HG03520 (cell line): ENCODE data around the gene ALDH3A2.
"Not testable (repeated sequence)": the region's sequence is repeated elsewhere in the genome, so short reads cannot be mapped to it uniquely, and the experiment has no call there.

ENCODE experiments used
- ATAC-seq: cut with Tn5 transposase; IDR thresholded peaks from one replicate; pipeline ENCODE4 v1.9.1; 2021; ENCODE audit warnings: mild to moderate bottlenecking, moderate library complexity; ENCODE audit not compliant: unreplicated experiment

The ALDH3A2 gene

DNA sequence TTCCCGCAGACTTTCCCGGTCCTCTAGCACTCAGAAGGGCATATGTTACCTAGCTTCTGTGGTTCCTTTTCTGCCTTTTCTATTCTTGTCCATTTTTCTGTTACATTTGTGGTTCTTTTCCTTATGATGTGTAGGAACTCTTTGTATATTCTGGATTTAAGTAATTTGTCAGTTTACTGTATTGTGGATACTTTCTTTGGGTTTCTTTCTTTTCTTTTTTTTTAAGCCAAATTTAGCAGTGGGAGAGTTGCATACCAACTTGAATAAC lies 657 bp downstream of the ALDH3A2 start:
- no peak for ATAC-seq

DNA sequence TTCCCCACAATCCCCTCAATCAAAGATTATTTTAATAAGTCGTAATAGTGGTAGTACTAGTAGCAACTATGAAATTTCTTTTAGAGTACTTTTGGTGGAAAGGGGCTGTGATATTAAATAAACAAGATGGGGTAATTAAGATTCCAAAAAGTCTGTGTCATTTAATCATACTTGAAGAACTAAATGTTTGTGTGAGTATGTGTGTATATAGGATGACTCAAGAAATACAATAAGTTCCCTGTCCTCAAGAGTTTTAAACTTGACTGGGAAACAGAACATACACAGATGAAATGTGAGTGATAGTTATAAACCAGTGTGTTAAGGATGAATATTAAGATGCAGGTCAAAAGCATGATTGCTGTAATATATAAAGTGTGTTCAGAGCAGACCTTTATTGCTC lies 2.3 kb downstream of the ALDH3A2 start:
- ATAC-seq: no peak

DNA sequence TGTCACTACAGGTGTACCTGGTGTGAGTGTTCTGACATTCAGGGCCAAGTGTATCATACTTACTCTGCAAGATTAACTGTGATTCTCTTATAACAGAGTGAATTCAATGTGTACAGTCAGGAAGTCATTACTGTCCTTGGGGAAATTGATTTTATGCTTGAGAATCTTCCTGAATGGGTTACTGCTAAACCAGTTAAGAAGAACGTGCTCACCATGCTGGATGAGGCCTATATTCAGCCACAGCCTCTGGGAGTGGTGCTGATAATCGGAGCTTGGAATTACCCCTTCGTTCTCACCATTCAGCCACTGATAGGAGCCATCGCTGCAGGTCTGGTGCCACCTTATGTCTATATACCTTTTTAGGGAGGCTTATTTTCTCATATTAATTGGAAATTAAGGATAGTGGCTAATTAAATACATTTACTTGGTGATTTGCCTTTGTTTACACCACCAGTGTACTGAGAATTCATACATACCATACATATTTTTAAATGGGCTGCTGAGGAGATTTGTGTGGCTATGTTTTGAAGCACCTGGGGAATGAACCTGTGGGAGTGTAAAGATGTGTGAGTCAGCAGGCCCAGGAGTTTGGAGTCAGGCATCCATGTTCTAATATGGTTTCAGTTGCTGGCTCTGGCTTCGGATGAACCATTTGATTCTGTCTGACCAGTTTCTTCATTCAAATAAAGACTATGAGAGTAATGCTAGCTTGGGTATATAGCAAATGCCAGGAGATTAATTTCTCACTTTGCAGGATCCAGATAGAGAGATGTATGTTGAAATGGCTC lies 3.1 kb downstream of the ALDH3A2 start:
- no peak for ATAC-seq

DNA sequence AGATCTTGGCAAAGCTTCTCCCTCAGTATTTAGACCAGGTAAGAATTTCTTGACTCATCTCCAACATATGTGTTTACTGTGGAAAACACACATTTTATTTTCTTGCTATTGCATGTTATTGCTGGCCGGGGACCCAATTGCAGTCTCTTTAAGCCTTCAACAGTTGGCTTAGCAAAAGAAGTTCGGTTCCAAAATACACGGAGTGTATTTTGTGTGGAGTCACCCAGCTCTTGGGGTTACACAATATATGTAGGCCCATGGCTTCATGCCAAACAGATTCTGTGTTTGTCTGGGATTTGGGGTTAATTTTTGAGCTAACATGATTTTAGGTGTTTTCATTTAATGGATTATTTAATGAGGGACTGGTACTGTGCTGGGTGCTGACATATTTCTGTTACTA lies 4.0 kb downstream of the ALDH3A2 start:
- no peak for ATAC-seq

DNA sequence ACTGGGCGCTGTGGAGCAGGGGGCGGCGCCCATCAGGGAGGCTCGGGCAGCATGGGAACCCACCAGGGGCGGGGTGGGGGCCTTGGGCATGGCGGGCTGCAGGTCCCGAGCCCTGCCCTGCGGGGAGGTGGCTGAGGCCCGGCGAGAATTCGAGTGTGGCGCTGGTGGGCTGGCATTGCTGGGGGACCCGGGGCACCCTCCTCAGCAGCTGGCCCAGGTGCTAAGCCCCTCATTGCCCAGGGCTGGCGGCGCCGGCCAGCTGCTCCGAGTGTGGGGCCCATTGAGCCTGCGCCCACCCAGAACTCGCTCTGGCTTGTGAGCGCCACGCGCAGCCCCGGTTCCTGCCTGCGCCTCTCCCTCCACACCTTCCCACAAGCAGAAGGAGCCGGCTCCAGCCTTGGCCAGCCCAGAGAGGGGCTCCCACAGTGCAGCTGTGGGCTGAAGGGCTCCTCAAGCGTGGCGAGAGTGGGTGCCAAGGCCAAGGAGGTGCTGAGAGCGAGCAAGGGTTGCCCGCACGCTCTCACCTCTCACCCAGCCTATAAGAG lies 5.9 kb downstream of the ALDH3A2 start:
- ATAC-seq: no peak

DNA sequence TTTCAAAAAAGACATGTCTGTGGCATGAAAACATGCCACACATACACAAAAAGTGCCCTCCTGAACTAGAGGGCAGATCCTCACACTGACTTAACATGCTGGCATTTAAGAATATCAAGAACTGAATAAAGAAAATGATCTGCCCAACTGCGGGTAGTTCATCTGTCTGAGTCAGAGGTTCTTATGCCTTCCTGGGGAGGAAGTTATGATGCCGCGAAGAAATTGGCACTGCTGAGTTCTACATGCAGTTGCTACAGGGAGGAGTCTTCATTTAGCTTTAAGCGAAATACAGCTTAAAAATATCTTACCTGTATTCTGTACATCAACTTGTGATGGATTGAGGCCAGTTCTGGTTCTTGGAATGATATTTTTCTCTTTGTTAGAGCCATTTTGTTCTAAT lies 6.3 kb downstream of the ALDH3A2 start:
- ATAC-seq: no peak

DNA sequence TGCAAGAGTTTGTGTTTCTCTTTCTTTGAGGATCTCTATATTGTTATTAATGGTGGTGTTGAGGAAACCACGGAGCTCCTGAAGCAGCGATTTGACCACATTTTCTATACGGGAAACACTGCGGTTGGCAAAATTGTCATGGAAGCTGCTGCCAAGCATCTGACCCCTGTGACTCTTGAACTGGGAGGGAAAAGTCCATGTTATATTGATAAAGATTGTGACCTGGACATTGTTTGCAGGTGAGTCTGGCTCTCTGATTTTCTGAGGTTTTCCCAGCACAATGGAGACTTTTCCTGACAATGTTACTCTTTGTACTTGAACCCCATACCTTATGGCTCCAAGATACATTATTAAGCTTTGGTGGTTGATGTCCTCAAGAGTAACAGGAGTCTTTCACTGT lies 7.8 kb downstream of the ALDH3A2 start:
- ATAC-seq: no peak

DNA sequence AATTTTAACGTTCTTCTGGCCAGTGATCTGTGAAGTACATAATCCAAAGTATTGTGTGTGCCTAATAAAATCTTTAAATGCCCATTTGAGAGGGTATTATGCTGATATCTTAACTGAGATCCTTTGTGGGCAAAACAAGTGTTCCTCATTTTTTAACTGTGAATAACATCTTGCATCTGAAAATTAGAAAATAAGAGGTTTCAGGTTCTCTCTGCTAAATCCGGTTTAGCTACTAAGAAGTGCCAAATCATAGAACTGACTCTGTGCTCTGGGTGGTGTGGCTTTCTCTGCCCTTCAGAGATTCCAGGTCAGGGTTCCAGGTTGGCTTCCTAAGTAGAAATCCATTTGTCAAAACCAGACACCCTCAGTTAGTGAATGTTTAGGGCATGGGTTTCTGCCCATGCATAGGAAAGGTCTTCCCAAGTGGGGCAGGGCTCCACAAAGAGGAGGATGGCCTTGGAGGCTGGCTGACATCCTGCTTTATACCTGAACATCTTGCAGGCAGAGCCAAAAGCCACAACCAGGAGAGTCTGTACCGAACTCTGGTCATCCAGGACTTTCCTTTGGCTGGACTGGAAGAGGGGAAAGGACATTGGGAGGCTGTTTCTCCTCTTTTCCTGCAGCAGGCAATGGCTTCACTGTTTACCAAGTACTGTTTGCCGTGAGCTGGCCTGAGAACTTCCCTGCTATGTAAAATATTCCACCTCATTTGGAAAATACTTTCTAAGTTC lies 8.5 kb downstream of the ALDH3A2 start:
- no peak for ATAC-seq

DNA sequence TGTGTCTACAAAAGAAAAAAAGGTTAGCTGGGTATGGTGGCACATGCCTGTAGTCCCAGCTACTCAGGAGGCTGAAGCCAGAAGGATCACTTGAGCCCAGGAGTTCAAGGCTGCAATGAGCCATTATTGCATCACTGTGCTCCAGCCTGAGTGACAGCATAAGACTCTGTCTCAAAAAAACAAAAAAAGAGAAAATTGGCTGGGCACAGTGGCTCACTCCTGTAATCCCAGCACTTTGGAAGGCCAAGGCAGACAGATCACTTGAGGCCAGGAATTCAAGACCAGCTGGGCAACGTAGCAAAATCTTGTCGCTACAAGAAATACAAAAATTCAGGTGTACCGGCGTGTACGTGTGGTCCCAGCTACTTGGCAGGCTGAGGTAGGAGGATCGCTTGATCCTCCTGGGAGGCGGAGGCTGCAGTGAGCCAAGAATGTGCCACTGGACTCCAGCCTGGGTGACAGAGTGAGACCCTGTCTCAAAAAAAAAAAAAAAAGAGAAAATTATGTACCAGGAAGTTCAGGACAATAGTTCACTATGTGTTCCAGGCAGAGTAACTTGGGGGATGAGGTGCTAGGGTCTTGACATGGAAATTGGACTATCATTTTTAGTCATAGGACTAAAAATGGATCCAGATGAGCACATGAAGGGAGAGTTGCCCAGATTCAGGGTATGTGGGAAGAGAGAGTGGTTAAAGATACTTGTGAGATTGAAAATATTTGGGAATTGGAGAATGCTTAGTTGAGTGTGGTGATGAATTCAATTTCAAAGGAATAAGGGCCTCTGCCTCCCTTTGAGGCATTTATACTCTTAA lies 11.0 kb downstream of the ALDH3A2 start:
- no peak for ATAC-seq

DNA sequence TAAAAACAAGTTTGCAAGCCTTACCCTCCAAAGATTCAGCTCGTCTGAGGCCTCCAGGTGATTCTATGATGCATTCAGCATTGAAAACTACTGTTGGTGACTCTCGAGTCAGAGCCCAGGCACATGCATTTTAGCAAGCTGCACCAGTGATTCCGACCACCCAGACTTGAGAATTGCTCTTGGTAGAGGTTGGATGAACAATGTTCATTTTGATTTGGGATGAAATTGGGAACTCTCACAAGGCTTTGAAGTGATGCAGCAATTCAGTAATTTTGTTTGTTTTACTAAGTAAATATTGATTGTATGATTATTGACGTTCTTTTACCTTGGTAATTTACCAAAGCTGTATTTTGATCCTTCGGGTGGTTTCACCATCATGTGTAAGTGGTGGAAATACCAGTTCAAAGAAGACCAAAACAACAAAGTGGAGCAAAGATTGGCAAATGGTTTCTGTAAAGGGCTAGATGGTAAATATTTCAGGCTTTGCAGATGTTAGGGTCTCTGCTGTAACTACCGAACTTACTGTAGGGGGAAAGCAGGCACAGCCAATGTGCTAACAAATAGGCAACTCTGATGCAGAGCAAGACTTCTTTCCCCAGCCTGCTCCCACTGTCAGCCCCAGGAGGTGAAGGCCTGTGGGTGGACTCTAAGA lies 11.8 kb downstream of the ALDH3A2 start:
- no peak for ATAC-seq

DNA sequence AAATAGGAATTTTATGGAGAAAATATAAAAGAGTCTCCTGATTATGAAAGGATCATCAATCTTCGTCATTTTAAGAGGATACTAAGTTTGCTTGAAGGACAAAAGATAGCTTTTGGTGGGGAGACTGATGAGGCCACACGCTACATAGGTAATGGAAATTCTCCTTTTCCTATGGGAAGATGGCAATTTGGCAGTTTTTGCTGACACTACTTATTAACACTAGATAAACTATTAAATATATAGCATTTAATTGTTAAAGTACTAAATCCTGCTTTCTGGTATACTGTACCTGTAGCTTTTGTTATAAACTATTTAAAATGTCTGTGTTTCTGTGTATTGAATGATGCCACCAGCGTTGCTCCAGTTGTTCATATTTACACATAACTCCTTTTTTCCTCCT lies 12.6 kb downstream of the ALDH3A2 start:
- no peak for ATAC-seq

DNA sequence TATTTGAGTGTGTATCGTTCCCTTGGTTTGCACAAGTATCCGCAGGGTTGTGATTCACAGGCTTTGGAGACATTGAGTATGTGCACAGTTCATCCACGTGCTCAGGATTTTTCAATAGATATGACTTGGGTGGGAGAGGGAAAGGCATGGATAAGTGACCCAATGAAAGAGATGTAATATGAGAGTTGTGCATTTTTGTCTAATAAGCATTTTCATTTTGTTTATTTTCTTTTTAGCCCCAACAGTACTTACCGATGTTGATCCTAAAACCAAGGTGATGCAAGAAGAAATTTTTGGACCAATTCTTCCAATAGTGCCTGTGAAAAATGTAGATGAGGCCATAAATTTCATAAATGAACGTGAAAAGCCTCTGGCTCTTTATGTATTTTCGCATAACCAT lies 14.5 kb downstream of the ALDH3A2 start:
- ATAC-seq: no peak

DNA sequence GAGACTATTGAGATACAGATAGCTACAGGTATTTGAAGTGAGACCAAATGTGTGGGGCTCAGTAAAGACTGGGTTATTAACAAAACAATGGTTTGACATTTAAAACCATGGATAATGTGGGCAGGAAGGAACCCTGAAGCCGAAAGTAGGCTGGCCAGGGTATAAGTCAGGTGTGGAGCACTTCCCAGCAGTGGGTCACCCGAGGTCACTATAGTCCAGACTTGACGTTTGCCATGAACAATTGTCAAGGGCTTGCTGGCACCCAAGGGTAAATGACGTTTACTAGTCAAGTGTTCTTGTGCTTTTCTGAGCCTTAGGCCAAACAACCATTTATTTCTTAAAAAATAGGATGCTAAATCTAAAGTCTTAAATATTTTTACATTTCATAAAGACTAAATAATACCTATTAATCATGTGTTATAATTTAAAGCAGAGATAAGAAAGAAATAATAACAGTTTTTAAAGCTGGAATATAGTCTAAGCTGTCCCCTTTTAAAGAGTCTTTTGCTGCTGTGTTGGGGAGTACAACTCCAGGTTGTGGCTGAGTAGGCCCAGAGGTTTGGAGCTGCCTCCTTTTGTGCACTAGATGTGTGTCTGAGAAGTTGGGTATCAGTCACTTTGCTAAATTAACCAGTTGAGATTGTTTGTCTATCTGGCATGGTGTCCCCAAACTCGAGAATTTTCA lies 15.7 kb downstream of the ALDH3A2 start:
- no peak for ATAC-seq

DNA sequence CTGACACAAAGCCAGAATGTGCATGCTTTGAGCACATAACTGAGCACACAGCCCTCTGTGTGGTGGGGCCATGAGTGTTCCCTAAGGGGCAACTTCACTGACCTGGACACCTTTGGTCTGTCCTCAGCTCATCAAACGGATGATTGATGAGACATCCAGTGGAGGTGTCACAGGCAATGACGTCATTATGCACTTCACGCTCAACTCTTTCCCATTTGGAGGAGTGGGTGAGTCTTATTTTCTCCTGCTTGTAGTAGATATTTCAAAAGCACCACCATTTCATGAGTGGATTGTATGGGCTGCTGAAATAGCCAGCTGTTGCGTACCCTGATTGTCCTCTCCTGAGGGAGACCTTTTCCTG lies 16.2 kb downstream of the ALDH3A2 start:
- no peak for ATAC-seq

DNA sequence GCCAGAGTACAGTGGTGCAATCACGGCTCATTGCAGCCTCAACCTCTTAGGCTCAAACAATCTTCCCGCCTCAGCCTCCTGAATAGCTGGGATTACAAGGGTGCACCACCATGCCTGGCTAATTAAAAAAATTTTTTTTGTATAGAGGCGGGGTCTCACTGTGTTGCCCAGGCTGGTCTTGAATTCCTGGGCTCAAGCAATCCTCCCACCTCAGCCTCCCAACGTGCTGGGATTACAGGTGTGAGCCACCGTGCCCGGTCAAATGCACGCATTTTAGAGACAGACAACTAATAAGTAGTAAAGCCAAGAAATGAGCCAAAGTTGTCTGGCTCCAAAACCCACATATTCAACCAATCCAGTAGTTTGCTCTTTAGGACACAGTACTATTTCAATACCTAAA lies 21.1 kb downstream of the ALDH3A2 start:
- ATAC-seq: not testable (repeated sequence)

DNA sequence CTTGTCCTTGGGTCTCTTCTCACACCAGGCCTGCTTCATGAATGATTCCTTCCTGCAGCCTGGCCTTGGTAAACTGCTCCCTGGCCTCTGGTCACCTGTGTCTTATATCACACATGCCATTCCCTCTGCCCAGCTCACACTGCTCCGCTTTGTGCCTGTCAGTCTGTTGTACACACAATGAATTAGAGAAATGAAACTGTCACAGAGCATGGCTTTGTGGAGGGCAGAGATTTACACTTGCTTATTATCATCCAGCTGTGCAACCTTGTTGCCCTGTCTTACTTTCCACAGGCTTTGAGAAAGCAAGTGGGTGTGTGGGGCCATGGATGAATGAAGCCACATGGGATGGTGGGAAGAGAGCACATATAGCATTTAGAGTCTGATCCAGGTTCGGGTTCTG lies 22.4 kb downstream of the ALDH3A2 start:
- ATAC-seq: no peak

DNA sequence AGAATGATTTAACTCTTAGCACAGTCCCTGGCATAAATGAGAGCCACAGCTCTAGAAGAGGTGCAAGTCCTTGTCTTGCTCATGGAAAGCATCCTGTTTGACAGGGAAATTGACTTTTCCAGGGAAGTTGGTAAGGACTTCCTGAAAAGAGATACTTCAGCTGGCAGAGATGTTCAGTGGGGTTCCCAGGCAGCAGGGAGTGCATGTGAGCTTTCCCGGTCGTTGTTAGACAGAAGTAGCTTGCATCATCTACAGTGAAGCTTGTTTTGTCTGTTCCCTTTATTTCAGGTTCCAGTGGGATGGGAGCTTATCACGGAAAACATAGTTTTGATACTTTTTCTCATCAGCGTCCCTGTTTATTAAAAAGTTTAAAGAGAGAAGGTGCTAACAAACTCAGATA lies 22.9 kb downstream of the ALDH3A2 start:
- ATAC-seq: no peak

DNA sequence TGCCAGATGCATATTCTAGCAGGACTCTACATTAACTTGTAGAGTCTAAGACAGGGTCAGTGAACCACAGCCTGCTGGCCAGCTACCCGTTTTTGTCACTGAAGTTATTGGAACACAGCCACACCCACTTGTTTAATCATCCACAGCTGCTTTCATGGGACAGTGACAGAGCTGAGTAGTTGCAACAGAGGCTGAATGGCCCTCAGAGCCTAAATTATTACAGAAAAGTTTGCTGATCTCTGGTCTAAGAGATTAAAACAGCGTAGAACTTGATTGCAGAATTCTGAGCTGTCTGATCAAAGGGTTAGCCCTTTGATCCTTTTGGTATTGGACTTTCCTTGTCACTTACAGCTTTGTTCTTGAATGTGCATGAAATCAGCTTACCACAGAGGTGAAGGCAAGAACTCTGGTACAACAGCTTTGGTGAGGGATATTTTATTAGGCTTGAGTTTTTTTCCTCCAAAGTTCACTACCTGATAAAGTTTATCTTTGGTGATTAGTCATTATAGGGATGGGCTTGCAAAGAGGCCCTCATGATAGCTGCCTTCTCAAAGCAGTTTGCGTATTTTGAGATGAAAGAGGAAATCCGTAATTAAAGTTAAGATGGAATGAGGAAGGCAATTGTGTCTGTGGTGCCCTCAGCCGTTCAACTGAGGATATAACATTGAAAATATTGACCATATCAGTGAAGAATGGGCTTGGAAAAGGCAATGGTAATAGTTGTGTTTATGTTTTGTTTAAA lies 23.6 kb downstream of the ALDH3A2 start:
- ATAC-seq: no peak

DNA sequence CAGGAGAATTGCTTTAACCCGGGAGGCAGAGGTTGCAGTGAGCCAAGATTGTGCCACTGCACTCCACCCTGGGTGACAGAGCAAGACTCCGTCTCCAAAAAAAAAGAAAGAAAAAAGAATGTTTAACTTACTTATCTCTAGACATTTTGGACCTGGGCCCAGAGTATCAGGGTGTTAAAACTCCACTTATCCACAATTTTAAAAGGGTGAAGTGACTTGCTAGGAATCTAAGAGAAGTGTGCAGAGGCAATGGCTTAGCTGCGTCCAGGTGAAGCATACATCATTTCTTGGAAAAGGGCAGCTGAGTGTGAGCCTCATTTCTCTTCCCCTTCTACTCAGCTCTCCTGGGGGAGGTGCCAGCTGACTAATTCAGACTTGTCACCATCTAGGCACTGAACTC lies 25.1 kb downstream of the ALDH3A2 start:
- no peak for ATAC-seq

DNA sequence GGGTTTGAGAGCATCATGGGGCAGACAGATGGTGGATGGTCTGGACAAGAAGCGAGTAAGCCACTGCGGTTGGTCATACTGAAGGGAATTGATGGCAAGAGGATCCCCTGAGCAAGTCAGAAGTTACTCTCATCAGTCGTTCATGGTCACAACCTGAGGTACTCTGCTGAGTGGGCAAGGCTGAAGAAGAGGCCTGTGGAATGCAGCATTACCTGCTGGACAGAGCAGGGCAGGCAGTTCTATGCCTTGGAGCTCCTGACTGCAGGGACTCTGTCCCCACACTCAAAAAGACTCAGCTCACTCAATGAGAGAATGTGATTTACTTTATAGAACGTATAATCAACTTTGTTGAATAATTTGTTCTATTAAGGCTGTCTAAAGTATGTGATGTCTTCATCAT lies 28.3 kb downstream of the ALDH3A2 start:
- ATAC-seq: no peak
